ENCODE results near the gene ARHGEF19.
A peak's percentile ranks its signal among the peaks of the same experiment; 100 is the strongest.

- TF ChIP-seq, protein P1, sequence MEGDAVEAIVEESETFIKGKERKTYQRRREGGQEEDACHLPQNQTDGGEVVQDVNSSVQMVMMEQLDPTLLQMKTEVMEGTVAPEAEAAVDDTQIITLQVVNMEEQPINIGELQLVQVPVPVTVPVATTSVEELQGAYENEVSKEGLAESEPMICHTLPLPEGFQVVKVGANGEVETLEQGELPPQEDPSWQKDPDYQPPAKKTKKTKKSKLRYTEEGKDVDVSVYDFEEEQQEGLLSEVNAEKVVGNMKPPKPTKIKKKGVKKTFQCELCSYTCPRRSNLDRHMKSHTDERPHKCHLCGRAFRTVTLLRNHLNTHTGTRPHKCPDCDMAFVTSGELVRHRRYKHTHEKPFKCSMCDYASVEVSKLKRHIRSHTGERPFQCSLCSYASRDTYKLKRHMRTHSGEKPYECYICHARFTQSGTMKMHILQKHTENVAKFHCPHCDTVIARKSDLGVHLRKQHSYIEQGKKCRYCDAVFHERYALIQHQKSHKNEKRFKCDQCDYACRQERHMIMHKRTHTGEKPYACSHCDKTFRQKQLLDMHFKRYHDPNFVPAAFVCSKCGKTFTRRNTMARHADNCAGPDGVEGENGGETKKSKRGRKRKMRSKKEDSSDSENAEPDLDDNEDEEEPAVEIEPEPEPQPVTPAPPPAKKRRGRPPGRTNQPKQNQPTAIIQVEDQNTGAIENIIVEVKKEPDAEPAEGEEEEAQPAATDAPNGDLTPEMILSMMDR (IDR thresholded peaks at IDR 0.05), result peak; percentile 94 to 99 (median 98)
- no peak for TF ChIP-seq POLR2A (IDR thresholded peaks at IDR 0.05)
These were observed 24.6 kb downstream of the ARHGEF19 start for GRCh38 chr1:16187748-16188401.

Data from transverse colon (tissue), 3 donors.